K562 (cell line): ENCODE results near the gene LUC7L. TPM values are rescaled to one million over a fixed set of nuclear protein-coding genes. Genes with fewer than 3 reads are reported as not detected.

Experiments used
- ATAC-seq: fragments of 200-7000 bp; cut with Tn5 transposase; 3 replicates; pipeline ENCODE4 v1.9.1; 2020; ENCODE audit warnings: moderate library complexity
- BruUV-seq: library from RNA; stranded (reverse); fragments of 400-500 nt; replicated peaks from 2 replicates; lab custom pipeline; 2021; lab: Mats Ljungman, UMichigan
- CTCF ChIA-PET: fragments of 300-600 bp; formaldehyde crosslinking; extraction: SDS; loops from one replicate; lab custom pipeline; 2021; ENCODE audit warnings: low intra/inter-chr PET ratio; lab: Yijun Ruan, JAX
- POLR2A ChIA-PET: fragments of 300-600, 350-650 bp; sonication (Branson Sonifier 250); formaldehyde crosslinking; extraction: SDS; loops from one replicate; lab custom pipeline; 2021; ENCODE audit warnings: antibody characterized with exemption, inconsistent platforms; lab: Yijun Ruan, JAX
- DNase-seq, 4 experiments: peaks; one replicate each; pipeline versions ENCODE4 v3.0.0 to v3.0.0-alpha.2; 2011 to 2018; ENCODE audit warnings: low spot score in 3 of 4, mixed read lengths in 3 of 4; ENCODE audit errors: extremely low read depth in 1 of 4
- FAIRE-seq: peaks from 2 replicates; lab custom pipeline; 2011; peaks lifted over from hg19 to GRCh38; lab: Jason Lieb, UNC
- H2AFZ ChIP-seq: 2 replicates; pipeline ENCODE4 v1.6.0; 2011; ENCODE audit warnings: low read depth, low read length, control low read depth, inconsistent platforms
- H3K27ac ChIP-seq: fragments of 200-600 bp; 3 replicates; pipeline ENCODE4 v1.8.0; 2011; ENCODE audit warnings: low read depth, mild to moderate bottlenecking, control low read depth, inconsistent platforms, low read length, moderate library complexity, mixed read lengths; ENCODE audit errors: extremely low read depth
- H3K27me3 ChIP-seq, 2 experiments: fragments of 300-600 bp in 1 of 2; 2 replicates in 1 of 2; 3 replicates in 1 of 2; pipeline versions ENCODE4 v1.6.0 to v1.8.0; 2011; ENCODE audit warnings: inconsistent platforms in 2 of 2, low read length in 2 of 2, mild to moderate bottlenecking in 1 of 2, mixed read lengths in 1 of 2, moderate library complexity in 1 of 2; ENCODE audit not compliant: control insufficient read depth in 2 of 2, insufficient read depth in 2 of 2
- H3K36me3 ChIP-seq: fragments of 300-600 bp; 3 replicates; pipeline ENCODE4 v1.8.0; 2011; ENCODE audit warnings: mild to moderate bottlenecking, low read length, inconsistent platforms; ENCODE audit not compliant: control insufficient read depth, insufficient read depth
- H3K4me1 ChIP-seq, 2 experiments: fragments of 200-600 bp in 1 of 2; replicated peaks in 1 of 2; 2 replicates in 1 of 2; 3 replicates in 1 of 2; pipeline versions ENCODE4 v1.5.1 to v1.8.0; 2011; ENCODE audit warnings: inconsistent platforms in 2 of 2, low read length in 2 of 2, mild to moderate bottlenecking in 1 of 2, mixed read lengths in 1 of 2, moderate library complexity in 1 of 2; ENCODE audit not compliant: control insufficient read depth in 2 of 2, insufficient read depth in 2 of 2
- H3K4me2 ChIP-seq: 2 replicates; pipeline ENCODE4 v1.6.1; 2011; ENCODE audit warnings: low read length, control low read depth, inconsistent platforms, mixed read lengths; ENCODE audit not compliant: insufficient read depth
- H3K4me3 ChIP-seq: fragments of 200-600 bp; sonication (generic), shearing (Covaris generic); 2 replicates; pipeline ENCODE4 v1.5.1; 2016; ENCODE audit warnings: control low read depth, inconsistent platforms
- H3K79me2 ChIP-seq: fragments of 200-600 bp; 3 replicates; pipeline ENCODE4 v1.8.0; 2011; ENCODE audit warnings: low read length, inconsistent platforms; ENCODE audit not compliant: control insufficient read depth, insufficient read depth
- H3K9ac ChIP-seq, 2 experiments: 2 replicates each; pipeline versions ENCODE4 v1.6.0 to v1.6.1; 2011; ENCODE audit warnings: low read depth in 2 of 2, low read length in 2 of 2, control low read depth in 1 of 2, inconsistent platforms in 1 of 2, mild to moderate bottlenecking in 1 of 2, mixed read lengths in 1 of 2; ENCODE audit not compliant: insufficient read depth in 1 of 2
- H3K9me1 ChIP-seq: one replicate; pipeline ENCODE4 v1.6.0; 2011; ENCODE audit warnings: inconsistent platforms, mild to moderate bottlenecking, low read length, moderate library complexity; ENCODE audit not compliant: control insufficient read depth, insufficient read depth
- H3K9me3 ChIP-seq: replicated peaks from 2 replicates; pipeline ENCODE4 v1.5.1; 2011; ENCODE audit warnings: low read depth, low read length, inconsistent platforms; ENCODE audit not compliant: control insufficient read depth, insufficient read depth
- H4K20me1 ChIP-seq: replicated peaks from 2 replicates; pipeline ENCODE4 v1.6.1; 2011; ENCODE audit warnings: low read length, inconsistent platforms, mixed read lengths; ENCODE audit not compliant: control insufficient read depth, insufficient read depth
- ELK1 ChIP-seq: sonication (generic); formaldehyde crosslinking; IDR thresholded peaks from 2 replicates; pipeline ENCODE4 v1.8.1; 2022; ENCODE audit warnings: missing genetic modification reagents
- KDM5B ChIP-seq: fragments of 200-600 bp; sonication (generic); IDR thresholded peaks from 2 replicates; pipeline ENCODE4 v1.6.1; 2012; ENCODE audit warnings: low read depth, mild to moderate bottlenecking, moderate library complexity, low read length, control low read depth, inconsistent platforms; ENCODE audit not compliant: insufficient replicate concordance
- LEF1 ChIP-seq: fragments of 450-650 bp; IDR thresholded peaks from 2 replicates; pipeline ENCODE4 v1.6.1; 2016; ENCODE audit warnings: mild to moderate bottlenecking
- MLLT1 ChIP-seq, 2 experiments: fragments of 450-650 bp; IDR thresholded peaks; 2 replicates each; pipeline ENCODE4 v1.6.1; 2016
- NELFE ChIP-seq: IDR thresholded peaks from 2 replicates; pipeline ENCODE4 v1.6.1; 2011; ENCODE audit warnings: mild to moderate bottlenecking; ENCODE audit not compliant: insufficient read depth, insufficient read length
- NFE2 ChIP-seq: IDR thresholded peaks from 2 replicates; pipeline ENCODE4 v1.6.1; 2014; ENCODE audit warnings: antibody characterized with exemption, low read depth
- PRDM10 ChIP-seq: fragments of 450-650 bp; IDR thresholded peaks from 2 replicates; pipeline ENCODE4 v1.6.1; 2018; ENCODE audit not compliant: partially characterized antibody
- RBM34 ChIP-seq: fragments of 200-400 bp; formaldehyde crosslinking; IDR thresholded peaks from 2 replicates; pipeline ENCODE4 v1.6.1; 2018; ENCODE audit warnings: low read length, borderline replicate concordance; ENCODE audit not compliant: insufficient read depth
- SOX6 ChIP-seq: fragments of 450-650 bp; IDR thresholded peaks from 2 replicates; pipeline ENCODE4 v1.6.1; 2014; ENCODE audit warnings: mild to moderate bottlenecking
- WGBS: fragments of 100-300 bp; shearing (Covaris generic); methylation state at CpG from one replicate; pipeline ENCODE4 v1.1.6; 2016; ENCODE audit warnings: low coverage, mixed read lengths; ENCODE audit not compliant: insufficient coverage; ENCODE audit errors: missing lambda C conversion rate; 5-methylcytosine and 5-hydroxymethylcytosine counted together
- in situ Hi-C: fragments of 300-500 bp; cut with MboI; formaldehyde crosslinking; loops from 4 replicates; pipeline ENCODE4 v1.15.0; 2018; ENCODE audit warnings: inconsistent platforms, mixed read lengths
- intact Hi-C: fragments of 100-400 bp; cut with micrococcal nuclease; formaldehyde crosslinking; loops from 2 replicates; pipeline ENCODE4 v1.14.2; 2022
- polyA plus RNA-seq, 8 experiments: library from polyadenylated mRNA; depleted of rRNA in 4 of 8; stranded (reverse) in 5 of 8; unstranded in 3 of 8; fragments of >200 nt; fragmentation: Nextera tagmentation in 2 of 8; fragmentation: Illumina TruSeq in 1 of 8; extraction: Ambion mirVana in 2 of 8; extraction: Trizol in 1 of 8; gene quantifications; 2 replicates each; pipeline versions ENCODE4 v1.2.1 to v1.2.3, GENCODE V29; 2011 to 2014; ENCODE audit warnings: inconsistent platforms in 1 of 8, missing spikeins in 1 of 8
- total RNA-seq, 7 experiments: library from RNA; depleted of rRNA in 6 of 7; stranded (reverse); fragments of >200 nt in 6 of 7; fragmentation: Illumina TruSeq in 2 of 7; extraction: Trizol in 2 of 7; gene quantifications; 2 replicates each; pipeline versions ENCODE4 v1.2.1 to v1.2.3, GENCODE V29; 2011 to 2021; ENCODE audit warnings: low replicate concordance in 1 of 7

Gene LUC7L
- total and polyA plus RNA-seq, 9 of the 15 experiments (the other 6 are each of a cell fraction or from before 2014, with no cell fraction given): 1.7 to 93.3 (median 59.5) TPM

GRCh38 chr16:159136-159849 lies 70.0 kb downstream of the LUC7L start:
- WGBS: 34% methylated on average over 6 of the region's 6 CpGs
- H3K9ac ChIP-seq: no peak overlapping the region
- peak overlapping the region; percentile 15; the same call in 1 of the 2 replicates for H2AFZ ChIP-seq
- in situ Hi-C loops (no loop called here), intact Hi-C loops (no loop called here)
- H3K9me1 ChIP-seq: no peaks in the 10 kb centered on the region
- DNase-seq: peak in 1 of 4 experiments; percentile 17
- no peak overlapping the region for H3K4me3 ChIP-seq
- no TSS peak for BruUV-seq
- no peaks in the 10 kb centered on the region for H3K79me2 ChIP-seq
- no peaks in the 10 kb centered on the region for H4K20me1 ChIP-seq
- TF ChIP-seq ELK1 (CRISPR knock-in tag) (no peak), RBM34 (no peak), PRDM10 (no peak), SOX6 (no peak), KDM5B (no peak), NFE2 (no peak), NELFE (no peak), LEF1 (no peak), MLLT1 (IDR thresholded peaks at IDR 0.05) (no peak)
- no peaks in the 10 kb centered on the region for H3K36me3 ChIP-seq
- no peak for FAIRE-seq
- H3K9me3 ChIP-seq: 0 out of 2 replicates have a peak, but pooled peaks cover 2% of the 10 kb centered on the region
- peaks cover 8 to 44% of the 10 kb centered on the region in 2 experiments; a peak in 4 of 5 replicates for H3K4me1 ChIP-seq
- H3K4me2 ChIP-seq: no peak overlapping the region; the same call in 1 of the 2 replicates
- no peak overlapping the region for H3K27ac ChIP-seq
- ATAC-seq: peak; percentile 16; the same call in 2 of the 3 replicates
- ChIA-PET POLR2A (interaction anchor here (0.6 kb wide), 2 partner anchors 11 to 568 kb away, joined by 3 read pairs; partner anchors contain the start of gene HAGHL), CTCF (no interaction called here)
- no peaks in the 10 kb centered on the region for H3K27me3 ChIP-seq
